ENCODE data around the gene PGA4.
"Not testable (repeated sequence)": the region's sequence is repeated elsewhere in the genome, so short reads cannot be mapped to it uniquely, and the experiment has no call there.

PGA4 gene

GRCh38 chr11:61194169-61194671, 27.9 kb upstream of the PGA4 start:
- no peak for TF ChIP-seq JUND (IDR thresholded peaks at IDR 0.05; ENCODE audit: low read depth)
- in situ Hi-C loops (cut with HindIII; ENCODE audit: low pct_unique_long_range_greater_than_20kb, low sequenced_read_pairs): no loop called here
- DNase-seq (ENCODE audit: low read depth in 1 of 2, low spot score in 1 of 2): no peak

GRCh38 chr11:61194981-61195695, 27.0 kb upstream of the PGA4 start:
- in situ Hi-C loops (cut with HindIII; ENCODE audit: low pct_unique_long_range_greater_than_20kb, low sequenced_read_pairs): no loop called here
- no peak for DNase-seq (ENCODE audit: low read depth in 1 of 2, low spot score in 1 of 2)
- TF ChIP-seq JUND (IDR thresholded peaks at IDR 0.05; ENCODE audit: low read depth): no peak

DNA sequence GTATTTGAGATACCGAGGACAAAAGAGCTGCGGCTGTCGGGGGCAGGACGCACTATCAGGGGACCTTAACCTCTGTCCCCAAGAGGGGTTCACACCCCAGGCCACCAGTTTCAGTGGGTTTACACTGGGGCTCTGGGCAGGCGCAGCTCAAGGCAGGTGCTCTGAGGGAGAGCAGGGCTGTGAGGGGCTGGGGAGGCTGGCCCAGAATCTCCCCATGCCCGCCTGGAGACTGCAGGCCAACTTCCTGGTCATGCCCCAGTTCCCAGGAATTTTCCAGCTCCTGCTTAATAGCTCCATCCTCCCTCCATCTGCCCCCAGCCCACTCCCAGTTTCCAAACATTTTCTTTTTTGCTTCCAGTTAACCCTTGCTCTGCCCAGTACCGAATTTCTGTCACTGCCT, 26.4 kb upstream of the PGA4 start:
- no peak for TF ChIP-seq JUND (IDR thresholded peaks at IDR 0.05; ENCODE audit: low read depth)
- no peak for DNase-seq (ENCODE audit: low read depth in 1 of 2, low spot score in 1 of 2)
- in situ Hi-C loops (cut with HindIII; ENCODE audit: low pct_unique_long_range_greater_than_20kb, low sequenced_read_pairs): no loop called here

GRCh38 chr11:61198361-61198760, 23.8 kb upstream of the PGA4 start:
- in situ Hi-C loops (cut with HindIII; ENCODE audit: low pct_unique_long_range_greater_than_20kb, low sequenced_read_pairs): no loop called here
- DNase-seq (ENCODE audit: low read depth in 1 of 2, low spot score in 1 of 2): no peak
- TF ChIP-seq JUND (IDR thresholded peaks at IDR 0.05; ENCODE audit: low read depth): no peak

- no peak for DNase-seq (ENCODE audit: low read depth in 1 of 2, low spot score in 1 of 2)
- in situ Hi-C loops (cut with HindIII; ENCODE audit: low pct_unique_long_range_greater_than_20kb, low sequenced_read_pairs): no loop called here
- TF ChIP-seq JUND (IDR thresholded peaks at IDR 0.05; ENCODE audit: low read depth): no peak
These were observed 23.1 kb upstream of the PGA4 start for GRCh38 chr11:61198948-61199523.

DNA sequence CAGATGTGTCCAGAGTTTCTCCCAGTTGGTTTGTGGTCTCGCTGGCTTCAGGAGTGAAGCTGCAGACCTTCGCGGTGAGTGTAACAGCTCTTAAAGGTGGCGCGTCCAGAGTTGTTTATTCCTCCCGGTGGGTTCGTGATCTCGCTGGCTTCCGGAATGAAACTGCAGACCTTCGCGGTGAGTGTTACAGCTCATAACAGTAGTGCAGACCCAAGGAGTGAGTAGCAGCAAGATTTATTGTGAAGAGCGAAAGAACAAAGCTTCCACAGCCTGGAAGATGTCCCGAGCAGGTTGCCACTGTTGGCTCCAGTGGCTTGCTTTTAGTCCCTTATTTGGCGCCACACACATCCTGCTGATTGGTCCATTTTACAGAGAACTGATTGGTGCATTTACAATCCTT, 20.7 kb upstream of the PGA4 start:
- in situ Hi-C loops (cut with HindIII; ENCODE audit: low pct_unique_long_range_greater_than_20kb, low sequenced_read_pairs): no loop called here

GRCh38 chr11:61202950-61203746, 19.0 kb upstream of the PGA4 start, which contains the start of gene PGA3:
Gene PGA3, plus strand, starts transcription at chr11:61203515. Its CDS starts 50 bp downstream, at chr11:61203565.
- in situ Hi-C loops (cut with HindIII; ENCODE audit: low pct_unique_long_range_greater_than_20kb, low sequenced_read_pairs): not testable (repeated sequence)

More for the DNA sequence above, 20.7 kb upstream of the PGA4 start:
- DNase-seq (ENCODE audit: low read depth in 1 of 2, low spot score in 1 of 2): no peak
- TF ChIP-seq JUND (IDR thresholded peaks at IDR 0.05; ENCODE audit: low read depth): no peak

DNA sequence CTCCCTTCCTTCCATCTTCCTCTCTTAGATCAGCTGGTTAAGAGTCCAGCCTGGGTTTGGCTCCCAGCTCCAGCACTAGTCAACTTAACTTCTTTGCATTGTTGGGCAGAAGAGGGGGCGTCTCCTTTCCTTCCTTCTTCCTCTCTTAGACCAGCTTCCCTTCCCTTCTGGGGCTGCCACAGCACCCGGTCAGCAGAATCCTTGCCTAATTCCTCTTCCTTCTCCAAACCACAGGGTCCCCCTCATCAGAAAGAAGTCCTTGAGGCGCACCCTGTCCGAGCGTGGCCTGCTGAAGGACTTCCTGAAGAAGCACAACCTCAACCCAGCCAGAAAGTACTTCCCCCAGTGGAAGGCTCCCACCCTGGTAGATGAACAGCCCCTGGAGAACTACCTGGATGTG, 18.3 kb upstream of the PGA4 start:
- DNase-seq (ENCODE audit: low read depth in 1 of 2, low spot score in 1 of 2); in situ Hi-C loops (cut with HindIII; ENCODE audit: low pct_unique_long_range_greater_than_20kb, low sequenced_read_pairs): not testable (repeated sequence)

More at GRCh38 chr11:61202950-61203746, 19.0 kb upstream of the PGA4 start, which contains the start of gene PGA3:
- DNase-seq (ENCODE audit: low read depth in 1 of 2, low spot score in 1 of 2): not testable (repeated sequence)

DNA sequence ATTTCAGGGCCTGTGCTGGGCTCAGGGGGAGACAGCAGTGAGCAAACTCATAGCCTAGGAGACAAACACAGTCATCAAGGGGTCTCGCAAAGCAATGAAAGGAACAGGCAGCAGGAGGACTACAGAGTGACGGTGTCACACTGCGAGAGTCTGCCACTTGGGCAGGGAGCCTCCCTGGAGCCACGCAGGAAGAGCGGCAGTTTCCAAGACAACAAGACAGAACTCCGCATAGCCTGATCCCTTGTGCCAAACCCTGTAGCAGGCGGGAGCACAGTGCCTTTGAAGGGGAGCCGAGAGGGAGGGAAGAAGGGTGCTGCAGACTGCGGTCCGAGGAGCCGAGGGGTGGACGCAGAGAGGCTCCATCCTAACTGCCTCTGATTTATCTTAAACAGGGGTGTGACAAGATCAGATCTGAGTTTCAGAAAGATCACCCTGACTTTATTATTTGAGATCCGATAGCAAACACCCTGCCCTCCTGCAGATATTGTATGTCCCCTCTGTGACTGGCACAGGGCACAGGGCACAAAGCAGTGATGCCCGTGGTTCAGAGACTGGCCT, 17.6 kb upstream of the PGA4 start:
- DNase-seq (ENCODE audit: low read depth in 1 of 2, low spot score in 1 of 2); in situ Hi-C loops (cut with HindIII; ENCODE audit: low pct_unique_long_range_greater_than_20kb, low sequenced_read_pairs): not testable (repeated sequence)

GRCh38 chr11:61207636-61208310, 14.4 kb upstream of the PGA4 start:
- DNase-seq (ENCODE audit: low read depth in 1 of 2, low spot score in 1 of 2); in situ Hi-C loops (cut with HindIII; ENCODE audit: low pct_unique_long_range_greater_than_20kb, low sequenced_read_pairs): not testable (repeated sequence)

DNA sequence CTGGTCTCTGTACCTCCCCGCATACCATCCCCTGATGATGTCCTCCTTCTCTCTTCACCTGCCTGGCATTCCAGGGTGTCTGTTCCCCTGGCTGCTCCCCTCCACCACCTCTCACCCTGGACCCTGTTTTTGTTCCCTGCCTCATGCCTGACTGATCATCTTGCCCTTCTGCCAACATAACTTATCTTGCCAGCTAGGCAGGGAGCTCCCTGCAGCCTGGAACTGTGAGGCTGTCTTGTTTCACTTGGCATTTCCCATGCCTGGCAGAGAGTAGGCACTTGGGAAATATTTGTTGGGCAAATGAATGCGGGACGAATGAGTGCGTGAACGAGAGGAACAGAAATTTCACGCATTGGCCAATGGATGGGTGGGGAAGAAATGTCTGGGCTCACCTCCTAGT, 11.5 kb upstream of the PGA4 start:
- in situ Hi-C loops (cut with HindIII; ENCODE audit: low pct_unique_long_range_greater_than_20kb, low sequenced_read_pairs); DNase-seq (ENCODE audit: low read depth in 1 of 2, low spot score in 1 of 2): not testable (repeated sequence)

DNA sequence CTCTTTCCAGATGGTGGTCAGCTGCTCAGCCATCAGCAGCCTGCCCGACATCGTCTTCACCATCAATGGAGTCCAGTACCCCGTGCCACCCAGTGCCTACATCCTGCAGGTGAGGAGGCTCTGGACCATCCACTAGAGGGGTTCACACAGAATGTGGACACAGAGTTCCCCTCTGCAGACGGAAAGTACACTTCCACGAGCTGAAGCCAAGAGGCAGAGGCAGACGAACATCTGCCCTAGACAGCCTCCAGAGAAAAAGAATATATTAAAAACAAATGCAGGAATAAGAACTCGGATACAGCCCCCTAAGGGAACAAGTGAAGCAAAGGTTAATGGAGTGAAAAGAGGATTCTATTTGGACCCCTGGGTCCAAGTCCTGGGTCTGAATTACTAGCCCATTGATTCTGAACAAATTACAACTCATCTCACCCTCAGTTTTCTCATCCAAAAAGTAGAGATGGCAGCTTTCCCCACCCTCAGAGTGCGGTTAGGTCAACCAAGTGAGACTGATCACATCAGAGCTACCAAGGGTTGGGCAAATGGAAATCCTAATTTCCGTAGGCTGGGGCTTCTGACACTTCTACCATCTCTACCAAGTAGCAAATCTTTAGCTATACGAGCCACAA, 10.7 kb upstream of the PGA4 start:
- DNase-seq (ENCODE audit: low read depth in 1 of 2, low spot score in 1 of 2); in situ Hi-C loops (cut with HindIII; ENCODE audit: low pct_unique_long_range_greater_than_20kb, low sequenced_read_pairs): not testable (repeated sequence)

GRCh38 chr11:61212202-61212601, 9.9 kb upstream of the PGA4 start:
- DNase-seq (ENCODE audit: low read depth in 1 of 2, low spot score in 1 of 2); in situ Hi-C loops (cut with HindIII; ENCODE audit: low pct_unique_long_range_greater_than_20kb, low sequenced_read_pairs): not testable (repeated sequence)

DNA sequence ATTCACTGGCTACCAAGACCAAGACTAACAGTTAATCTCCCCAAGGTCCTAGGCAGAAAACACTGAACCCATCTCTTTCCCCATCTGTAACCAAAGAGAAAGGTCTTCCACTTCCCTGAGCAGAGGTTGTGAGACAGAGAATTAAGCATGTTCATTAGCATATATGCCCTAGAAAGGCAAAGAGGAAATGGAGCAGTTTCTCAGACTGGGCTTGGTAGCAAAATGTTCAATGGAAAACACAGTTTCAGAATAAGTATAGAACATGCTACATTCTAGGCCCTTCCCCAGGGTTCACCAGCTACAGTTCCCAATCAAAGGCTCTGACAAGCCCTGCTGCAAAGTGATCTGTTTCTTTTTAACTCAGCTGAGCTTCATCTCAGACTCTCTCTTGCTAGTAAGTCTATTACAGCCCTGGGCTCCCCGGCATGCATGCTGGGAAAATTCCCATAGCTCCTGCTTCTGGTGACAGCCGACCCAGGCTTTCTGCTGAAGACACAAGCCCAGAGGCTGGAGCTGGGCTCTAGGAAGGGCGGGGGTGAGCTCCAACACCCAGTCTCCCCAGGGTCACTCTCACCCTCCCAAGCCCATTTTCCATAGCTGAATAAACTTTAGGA, 8.3 kb upstream of the PGA4 start:
- in situ Hi-C loops (cut with HindIII; ENCODE audit: low pct_unique_long_range_greater_than_20kb, low sequenced_read_pairs); DNase-seq (ENCODE audit: low read depth in 1 of 2, low spot score in 1 of 2): not testable (repeated sequence)

DNA sequence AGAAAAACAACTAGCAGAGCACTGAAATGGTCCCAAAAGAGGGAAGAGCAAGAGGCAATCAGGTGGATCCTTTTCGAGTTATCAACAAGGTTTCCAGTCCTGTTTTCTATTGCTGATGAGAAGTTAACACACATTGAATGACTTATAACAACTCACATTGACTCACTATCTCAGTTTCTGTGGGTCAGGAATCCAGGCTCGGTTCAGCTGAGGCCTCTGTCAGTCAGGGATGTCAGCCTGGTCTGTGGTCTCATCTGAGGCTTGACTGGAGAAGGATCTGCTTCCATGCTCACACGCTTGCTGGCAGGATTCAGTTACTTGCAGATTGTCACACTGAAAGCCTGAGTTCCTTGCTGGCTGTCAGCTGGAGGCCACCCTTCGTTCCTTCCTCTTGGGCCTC, 3.8 kb upstream of the PGA4 start:
- in situ Hi-C loops (cut with HindIII; ENCODE audit: low pct_unique_long_range_greater_than_20kb, low sequenced_read_pairs); DNase-seq (ENCODE audit: low read depth in 1 of 2, low spot score in 1 of 2): not testable (repeated sequence)

- DNase-seq (ENCODE audit: low read depth in 1 of 2, low spot score in 1 of 2); in situ Hi-C loops (cut with HindIII; ENCODE audit: low pct_unique_long_range_greater_than_20kb, low sequenced_read_pairs): not testable (repeated sequence)
These were observed 3.1 kb upstream of the PGA4 start for GRCh38 chr11:61219016-61219415.
